Left renal pelvis (tissue), 4 donors: ENCODE data around the gene RAD51B. TPM values are rescaled to one million over a fixed set of nuclear protein-coding genes. Genes with fewer than 3 reads are reported as not detected.
A peak's percentile ranks its signal among the peaks of the same experiment; 100 is the strongest.

ENCODE experiments used
- DNase-seq, 4 donors: peaks; one replicate each; pipeline ENCODE4 v3.0.0-alpha.2; 2013; ENCODE audit warnings: low read depth in 4 of 4, low spot score in 3 of 4
- polyA plus RNA-seq, 4 donors: library from polyadenylated mRNA; unstranded; fragments of 120-200 nt; gene quantifications; one replicate each; pipeline ENCODE4 v1.2.1, GENCODE V29; 2013; ENCODE audit not compliant: insufficient read length in 4 of 4

Gene RAD51B
- polyA plus RNA-seq, 4 donors: 9.4 to 12.6 (median 11.6) TPM

DNA sequence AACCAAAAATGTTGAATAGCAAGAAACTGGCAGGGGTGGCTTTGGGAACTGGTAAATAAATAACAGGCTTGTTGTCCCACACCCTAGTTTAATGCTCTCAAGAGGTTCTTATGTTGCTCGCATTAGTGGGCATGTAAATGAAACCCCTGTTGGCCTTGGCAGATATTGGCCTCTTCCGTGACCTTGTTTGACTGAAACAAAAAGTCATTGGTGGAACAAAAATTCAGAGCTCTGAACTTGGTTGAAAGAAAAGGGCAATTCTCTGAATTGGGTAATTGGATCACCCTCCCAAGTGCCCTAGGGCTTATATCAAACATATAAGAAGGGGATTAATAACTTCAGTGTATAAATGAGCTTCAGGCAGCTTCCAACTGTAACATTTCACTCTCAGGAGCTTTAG is 547.1 kb downstream of the RAD51B start:
- DNase-seq: no peak

DNA sequence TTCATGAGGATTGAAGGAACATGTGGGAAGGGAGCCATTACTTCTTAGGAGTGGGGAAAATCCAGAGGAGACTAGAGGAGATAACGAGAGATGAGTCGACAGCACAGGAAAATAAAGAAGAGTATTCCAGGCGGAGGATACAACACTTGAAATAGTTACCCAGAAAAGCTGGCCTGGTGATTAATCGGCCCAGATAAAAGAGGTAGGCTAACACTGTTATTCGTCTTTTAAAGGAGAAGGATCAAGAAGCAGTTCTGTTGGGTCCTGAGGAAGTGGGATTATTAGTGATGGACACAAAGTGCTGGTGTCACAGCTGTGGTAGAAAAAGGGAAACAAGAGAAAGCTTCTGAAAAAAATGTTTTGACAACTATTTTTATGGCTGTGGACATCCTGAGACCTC is 548.0 kb downstream of the RAD51B start:
- DNase-seq: no peak

DNA sequence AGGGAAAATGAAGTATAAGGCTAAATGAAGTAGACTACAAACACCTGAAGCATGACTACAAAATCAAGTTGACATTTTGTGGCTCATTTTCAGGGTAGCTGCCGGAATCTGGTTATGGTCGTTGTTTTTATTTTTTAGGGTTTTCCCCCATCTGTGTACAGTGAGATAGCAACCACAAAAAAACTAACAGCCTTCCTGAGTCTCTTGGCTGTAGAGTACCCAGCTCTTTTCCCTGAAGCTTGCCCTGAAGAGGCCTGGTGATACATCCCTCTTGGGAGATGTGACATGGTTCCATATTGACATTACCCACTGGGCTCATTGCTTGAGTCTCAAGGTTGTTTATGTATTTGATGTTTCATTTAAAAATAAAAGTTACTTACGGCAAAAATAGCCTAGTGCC is 549.3 kb downstream of the RAD51B start:
- no peak for DNase-seq

DNA sequence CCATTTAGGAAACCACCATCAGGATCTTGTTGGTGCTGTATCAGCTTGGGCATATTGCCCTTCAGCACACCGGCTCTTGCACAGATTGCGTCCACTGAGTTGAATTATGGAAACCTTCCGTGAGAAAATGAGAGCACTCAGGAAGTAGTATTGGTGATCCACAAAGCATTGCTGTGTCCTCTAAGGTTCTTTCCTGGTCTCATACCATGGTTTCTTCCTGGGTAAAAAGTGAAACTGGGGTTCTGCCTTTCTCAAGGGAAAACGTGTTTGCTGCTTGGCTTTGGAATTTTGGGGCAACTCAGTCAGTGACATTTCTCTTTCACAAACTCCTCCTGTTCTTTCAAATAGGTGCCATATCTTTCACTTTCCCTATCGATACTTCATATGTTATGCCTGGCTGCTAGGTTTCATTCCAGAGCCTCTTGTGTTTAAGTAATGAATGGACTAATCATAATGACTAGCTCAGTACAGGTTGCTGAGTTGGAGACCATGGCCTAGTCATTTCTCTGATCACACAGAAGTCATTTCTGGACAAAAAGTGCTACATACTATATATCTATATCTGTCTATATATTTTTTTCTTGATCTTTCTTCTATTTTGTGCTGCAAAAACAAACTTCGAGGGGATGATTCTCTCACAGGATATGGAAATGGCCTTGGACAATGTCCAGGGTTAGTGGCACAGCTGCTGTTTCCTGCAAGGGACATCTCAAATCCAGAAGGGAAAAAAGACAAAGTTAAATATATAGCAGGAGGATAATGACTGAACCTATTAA is 549.9 kb downstream of the RAD51B start:
- DNase-seq: no peak

DNA sequence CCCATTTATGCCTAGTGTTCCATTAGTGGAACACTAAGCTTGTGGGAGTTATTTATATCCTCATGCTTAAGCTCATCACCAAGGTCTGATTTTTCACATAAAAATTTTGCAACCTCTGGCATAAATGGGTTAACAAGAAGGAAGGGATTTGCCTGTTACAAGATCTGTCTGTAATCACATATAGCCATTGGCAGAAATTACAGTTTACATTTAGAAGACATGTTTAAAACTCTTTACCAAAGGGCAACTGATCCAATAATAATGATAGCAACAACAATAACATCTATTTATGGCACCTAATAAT is 550.4 kb downstream of the RAD51B start:
- no peak for DNase-seq

DNA sequence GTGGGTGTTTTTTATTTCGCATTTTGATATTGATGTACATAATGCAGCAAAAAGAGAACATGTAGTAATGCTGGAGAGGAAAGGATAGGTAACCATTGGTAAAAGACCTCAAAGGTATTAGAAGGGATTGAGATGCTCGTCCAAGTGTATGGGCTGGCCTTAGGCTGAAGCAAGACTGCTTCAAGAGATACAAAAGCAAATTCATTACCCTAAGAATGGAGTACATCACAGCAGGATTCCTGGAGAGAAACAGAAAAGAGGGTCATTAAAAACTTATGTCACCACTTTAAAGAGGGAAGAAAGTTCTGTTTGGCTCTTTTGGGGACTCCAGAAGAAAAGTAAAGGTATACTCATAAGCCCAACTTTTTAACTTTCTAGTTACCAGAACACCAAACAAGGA is 552.8 kb downstream of the RAD51B start:
- DNase-seq: no peak

DNA sequence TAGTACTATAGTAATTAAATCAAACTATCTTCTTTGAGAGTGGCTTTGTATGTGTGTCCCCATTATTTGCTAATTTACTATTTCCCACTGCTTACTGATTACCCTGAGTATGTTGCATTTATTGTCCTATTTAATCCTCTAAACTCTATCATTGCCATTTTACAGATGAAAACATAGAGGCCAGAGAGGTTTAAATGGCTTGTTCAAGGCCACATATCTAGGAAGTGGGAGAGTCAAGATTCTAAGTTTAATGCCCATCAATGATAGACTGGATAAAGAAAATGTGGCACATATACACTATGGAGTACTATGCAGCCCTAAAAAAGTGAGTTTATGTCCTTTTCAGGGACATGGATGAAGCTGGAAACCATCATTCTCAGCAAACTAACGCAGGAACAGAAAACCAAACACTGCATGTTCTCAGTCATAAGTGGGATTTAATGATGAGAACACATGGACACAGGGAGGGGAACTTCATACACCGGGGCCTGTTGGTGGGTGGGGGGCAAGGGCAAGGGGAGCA is 553.6 kb downstream of the RAD51B start:
- no peak for DNase-seq

DNA sequence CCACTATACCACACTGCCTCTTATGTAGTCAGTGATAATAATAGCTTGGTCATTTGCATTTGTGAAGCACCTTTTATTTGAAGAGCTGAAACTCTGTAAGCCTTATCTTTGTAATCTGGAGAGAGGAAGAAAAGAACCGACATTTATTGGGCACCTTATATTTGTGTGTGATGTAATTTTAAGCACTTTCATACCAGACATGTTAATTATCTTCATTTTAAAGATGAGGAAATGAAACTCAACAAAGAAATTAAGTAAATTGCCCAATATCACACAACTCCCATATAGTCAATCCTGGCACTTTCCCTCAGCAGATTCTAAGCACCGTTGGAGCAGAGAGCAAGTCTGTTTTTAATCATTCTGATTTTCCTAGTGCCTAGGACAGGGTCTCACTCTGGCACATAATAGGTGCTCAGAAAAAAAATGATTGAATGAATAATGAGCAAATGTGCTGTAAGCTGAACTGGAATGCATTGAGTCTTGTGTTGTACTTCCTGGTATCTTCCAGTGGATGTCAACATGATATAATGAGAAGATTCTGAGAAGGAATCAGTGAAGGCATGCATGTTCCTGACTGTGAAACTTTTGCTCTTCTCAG is 554.4 kb downstream of the RAD51B start:
- no peak for DNase-seq

DNA sequence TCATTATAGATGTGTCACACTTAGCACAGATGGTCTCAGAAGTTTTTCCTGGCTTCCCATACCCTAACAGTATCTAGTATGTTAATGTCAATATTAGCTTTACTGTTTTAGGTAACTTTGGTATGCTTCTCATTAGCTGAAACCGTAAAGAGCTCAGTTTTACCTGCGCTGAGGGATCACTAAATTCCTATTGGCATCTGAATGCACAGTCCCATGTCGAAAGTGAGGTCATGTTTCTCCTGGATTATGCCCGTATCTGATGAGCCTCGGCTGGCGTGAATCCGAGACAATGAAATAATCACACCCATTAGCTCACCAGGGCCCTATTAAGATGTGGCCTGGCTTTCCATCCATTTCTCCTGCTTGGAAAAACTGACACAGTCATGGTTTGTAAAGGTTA is 555.1 kb downstream of the RAD51B start:
- DNase-seq: no peak

DNA sequence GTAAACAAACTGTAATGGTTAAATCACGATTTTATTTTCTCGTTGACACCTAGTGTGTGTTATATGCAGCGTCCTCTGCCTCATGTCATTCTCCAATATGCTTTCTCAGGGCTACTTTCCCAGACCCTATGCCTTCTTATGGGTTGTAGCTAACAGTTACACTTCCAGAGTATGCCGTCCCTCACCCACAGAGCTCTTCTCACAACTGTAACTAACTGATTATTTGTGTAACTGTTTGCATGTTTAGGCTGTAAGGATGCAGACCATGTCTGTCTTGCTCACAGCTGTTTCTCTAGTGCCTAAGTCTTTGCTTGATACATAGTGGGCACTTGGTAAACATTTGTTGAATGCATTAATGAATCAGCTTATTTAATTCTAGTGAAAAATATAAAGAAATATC is 555.8 kb downstream of the RAD51B start:
- no peak for DNase-seq

DNA sequence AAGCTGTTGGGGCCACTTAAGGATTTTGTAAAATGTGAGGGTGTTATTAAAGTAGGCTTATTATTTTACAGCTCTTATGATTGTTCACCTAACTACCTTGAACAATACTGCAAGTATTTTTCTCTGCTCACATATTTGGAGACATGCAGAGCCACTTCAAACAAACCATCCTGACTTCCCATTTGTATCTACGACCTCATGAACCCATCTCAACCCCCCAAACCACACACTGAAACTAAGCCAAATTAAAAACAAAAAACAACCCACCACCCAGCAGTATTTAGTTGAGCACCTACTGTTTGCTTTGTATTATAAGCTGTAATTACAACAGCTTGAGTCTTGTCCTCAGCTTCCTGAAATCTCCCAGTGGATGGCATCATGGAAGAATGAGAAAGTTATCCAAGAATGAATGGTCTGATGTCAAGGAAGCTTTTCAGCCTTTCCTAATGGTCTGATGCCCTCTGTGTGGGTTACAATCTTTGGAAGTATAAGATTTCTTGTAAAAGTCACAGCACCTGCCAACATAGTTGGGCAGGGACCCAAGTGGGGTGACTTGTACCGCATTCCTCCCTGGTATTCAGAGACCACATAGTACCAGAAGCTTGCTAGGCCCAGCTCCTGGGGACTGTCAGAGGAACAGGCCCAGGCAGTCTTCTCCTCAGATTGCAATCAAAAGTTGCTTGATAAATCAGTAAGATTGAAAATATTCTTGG is 556.6 kb downstream of the RAD51B start:
- no peak for DNase-seq

DNA sequence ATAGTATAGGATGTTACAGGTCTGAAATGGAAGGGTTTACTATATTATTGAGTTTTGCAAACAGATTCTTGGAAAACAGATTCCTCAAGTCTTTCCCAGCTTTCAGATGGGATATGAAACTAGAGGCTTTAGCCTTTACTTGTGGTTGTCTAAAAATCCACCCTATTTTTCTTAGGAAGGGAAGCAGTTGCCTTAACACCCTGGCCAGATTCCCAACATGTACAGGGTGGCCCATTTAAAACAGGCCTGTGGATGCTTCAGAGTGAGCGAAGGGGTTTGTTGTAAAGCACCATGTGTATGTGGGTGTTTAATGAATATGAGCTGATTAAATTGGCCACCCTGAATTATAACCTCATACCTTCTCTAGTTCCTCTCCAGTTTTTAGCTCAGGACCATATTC is 557.4 kb downstream of the RAD51B start:
- no peak for DNase-seq

DNA sequence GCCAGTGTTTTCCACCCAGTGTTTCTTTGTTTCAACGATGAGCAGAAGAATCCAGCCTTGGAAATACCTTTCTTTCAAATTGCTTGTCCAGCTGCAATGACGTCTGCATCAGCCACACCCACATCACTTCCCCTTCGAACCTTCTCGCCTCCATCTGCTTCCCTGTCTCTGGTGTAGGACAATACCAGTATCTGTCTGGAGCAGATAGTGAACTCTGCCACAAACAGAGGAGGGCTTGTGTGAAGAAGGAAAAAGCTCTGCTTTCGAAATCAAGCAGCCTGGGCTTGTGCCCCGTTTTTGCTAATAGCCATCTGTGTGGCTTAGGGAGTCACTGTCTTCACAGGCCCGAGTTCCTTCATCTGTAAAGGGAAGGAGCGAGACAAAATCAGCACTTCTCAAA is 557.9 kb downstream of the RAD51B start:
- DNase-seq: no peak

DNA sequence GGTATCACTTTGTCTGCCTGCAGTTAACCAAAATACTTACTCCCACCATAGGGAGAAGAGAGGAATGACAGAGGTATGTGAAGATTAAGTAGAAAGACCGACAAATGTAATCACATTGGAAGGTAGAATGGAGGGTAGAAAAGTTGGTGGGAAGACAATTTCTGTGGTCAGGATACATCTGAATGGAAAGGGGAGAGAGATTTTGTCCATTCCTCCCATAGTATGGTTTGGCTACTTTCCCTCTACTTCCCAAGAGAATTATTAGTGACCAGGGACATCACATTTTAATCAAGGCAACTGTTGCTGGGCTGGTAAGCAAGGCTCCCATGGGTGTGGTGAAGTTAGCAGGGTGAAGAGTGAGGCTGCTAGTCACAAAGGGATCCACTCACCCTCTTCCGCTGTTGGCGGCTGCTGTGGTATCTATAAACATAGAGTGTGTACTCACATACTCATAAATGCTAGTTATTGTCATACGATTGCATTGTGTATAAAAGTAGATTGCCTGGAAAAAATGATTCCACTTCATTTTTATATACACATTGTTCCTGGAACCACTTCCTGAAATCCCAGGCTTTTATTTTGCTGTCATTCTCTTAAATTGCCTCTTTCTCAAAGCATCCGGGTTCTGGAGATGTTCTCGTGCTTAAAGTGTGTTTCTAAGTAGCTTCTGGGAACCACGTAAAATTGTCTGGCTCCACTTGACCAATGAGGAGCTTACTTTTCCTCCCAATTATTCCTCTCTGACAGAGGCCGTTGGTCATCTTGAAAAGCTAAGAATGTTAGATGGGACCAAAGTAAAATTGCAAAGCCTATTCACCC is 560.1 kb downstream of the RAD51B start:
- no peak for DNase-seq

DNA sequence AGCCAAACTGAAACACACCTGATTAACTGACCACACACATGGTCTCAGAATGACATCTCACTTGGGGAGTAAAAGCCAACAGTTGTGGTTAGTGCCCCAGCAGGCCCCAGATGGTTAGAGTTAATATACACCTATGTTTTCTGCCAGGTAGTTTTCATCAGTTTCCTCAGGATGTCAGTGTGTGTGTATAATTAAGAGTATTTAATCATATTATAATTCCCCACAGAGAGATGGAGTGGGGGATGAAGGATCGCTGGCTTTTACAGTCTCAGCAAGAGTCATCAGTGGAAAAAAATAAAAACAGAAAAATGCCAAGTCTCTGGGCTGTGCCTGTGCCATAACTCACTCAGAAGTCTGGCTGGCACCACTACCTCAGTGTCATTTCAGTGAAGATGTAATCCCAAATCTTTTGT is 560.8 kb downstream of the RAD51B start:
- no peak for DNase-seq

DNA sequence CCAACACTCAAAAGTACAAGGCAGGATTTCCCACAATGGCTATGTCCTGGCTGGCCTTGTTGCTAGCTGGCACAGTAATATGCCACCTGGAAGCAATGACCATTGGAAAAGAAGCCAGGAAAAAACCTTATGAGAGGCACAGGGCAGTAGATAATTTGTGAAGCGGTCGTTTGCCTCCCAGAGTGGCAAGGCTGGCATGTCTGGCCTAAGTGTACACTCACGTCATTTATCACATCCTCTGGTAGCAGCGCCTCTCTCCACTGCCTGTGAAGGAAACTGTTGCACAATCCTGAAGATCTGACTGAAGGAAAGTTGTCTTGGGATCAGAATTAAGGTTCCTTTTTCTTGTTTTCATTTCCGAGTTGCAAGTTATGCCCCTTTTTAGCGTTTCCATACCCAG is 564.8 kb downstream of the RAD51B start:
- no peak for DNase-seq

DNA sequence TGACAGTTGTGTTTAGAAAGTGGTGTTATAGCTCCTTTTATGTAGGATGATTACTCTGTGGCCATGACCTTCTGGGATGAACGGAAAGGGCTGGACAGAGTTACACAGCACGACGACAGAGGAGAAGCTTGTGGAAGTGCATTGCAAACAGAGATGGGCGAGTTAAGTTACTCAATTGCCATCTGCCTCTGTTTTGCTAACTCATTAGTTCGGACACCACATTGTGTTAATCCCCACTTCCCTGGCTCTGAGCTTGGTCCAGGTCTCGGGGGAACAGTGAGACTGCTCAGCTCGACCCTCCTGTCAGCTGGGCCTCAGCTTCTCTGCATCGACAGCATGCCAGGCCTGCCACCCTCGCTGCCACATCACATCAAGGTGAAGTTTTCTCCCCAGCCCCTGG is 565.3 kb downstream of the RAD51B start:
- DNase-seq: no peak

DNA sequence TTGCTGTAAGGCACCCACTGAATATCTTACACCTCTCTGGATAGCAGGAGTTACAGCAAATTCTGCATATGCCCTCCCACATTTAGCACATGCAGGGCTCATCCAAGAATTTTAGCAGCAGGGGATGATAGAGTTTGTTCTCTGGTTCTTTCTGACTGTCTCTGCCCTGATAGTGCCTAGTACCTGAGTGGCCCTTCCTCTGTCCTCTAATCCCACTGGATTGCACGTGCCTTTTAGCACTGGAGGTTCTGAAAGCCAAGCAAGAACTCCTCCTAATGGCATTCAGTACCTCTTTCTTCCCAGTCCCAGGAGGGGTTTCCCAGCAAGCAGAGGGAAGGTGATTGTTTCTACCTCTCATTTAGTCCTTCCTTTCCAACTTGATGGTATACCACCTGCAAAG is 566.9 kb downstream of the RAD51B start:
- DNase-seq: no peak

DNA sequence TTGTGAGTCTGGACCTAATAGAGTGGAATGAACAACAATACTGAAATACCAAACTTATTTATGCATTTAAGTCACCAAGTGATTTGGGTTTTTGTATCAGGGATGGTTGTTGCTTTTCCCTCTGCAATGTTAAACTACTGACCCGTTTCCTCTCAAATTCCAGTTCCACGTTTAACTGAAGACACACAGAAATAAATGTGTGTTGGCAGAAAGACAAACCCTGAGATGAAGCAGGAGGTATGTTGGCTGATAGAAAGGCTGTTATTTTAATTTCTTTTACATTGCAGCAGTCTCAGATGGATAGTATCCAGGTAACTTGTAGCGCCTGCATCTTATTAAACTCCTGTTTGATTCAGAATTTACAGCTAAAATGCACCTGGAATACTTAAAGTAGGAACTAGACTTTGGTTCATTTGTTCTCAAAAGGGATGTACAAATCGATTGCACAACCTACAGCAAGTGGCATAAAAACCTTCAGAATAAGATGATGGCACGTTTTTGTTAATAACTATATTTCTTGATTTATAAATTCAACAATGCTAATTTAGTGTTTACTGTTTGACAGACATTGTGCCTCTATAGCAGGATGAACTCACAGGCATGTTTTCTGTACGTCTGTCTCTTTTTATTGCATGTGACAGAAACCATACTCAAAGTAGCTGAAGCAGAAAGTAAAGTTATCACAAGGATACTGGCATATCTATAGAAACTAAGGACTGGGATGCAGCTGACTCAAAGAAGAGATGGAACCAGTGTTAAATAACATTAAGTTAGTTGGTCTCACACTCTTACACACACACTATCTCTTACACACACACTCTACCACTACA is 567.6 kb downstream of the RAD51B start:
- DNase-seq: peak in 1 of 4 donors; percentile 79

DNA sequence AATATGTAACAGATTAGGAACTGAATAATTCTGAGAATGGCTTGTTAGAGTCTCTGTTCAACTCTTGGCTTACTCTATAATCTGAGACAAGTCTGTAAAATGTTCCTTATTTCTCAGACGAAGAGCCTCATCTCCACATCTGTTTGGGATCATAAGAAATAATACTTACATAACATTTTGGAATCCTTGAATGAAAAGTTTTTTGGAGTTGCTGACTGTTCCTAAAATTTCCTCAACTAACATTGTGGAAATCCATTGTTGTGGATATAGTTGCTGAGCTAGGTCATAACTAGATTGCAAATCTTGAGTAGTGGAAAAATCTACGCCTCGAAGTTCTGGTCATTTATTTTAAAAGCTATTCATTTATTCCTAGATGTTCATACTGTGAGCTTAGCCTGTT is 570.4 kb downstream of the RAD51B start:
- no peak for DNase-seq
